Calu3 (cell line): ENCODE results near the gene LBHD1. TPM values are rescaled to one million over a fixed set of nuclear protein-coding genes. Genes with fewer than 3 reads are reported as not detected.

ENCODE experiments used
- BruUV-seq: library from RNA; stranded (reverse); fragments of 400-500 nt; replicated peaks from 2 replicates; lab custom pipeline; 2021; lab: Mats Ljungman, UMichigan
- CTCF ChIA-PET: fragments of 300-600 bp; sonication (Branson Sonifier 250); formaldehyde crosslinking; loops from one replicate; lab custom pipeline; 2022; ENCODE audit warnings: antibody characterized with exemption; lab: Charles Lee
- DNase-seq: peaks from one replicate; pipeline ENCODE4 v3.0.0; 2022
- H3K27ac Mint-ChIP-seq: one replicate; pipeline ENCODE4 v1.8.0; 2022; ENCODE audit warnings: mixed read lengths; ENCODE audit not compliant: unreplicated experiment
- H3K27me3 Mint-ChIP-seq: one replicate; pipeline ENCODE4 v1.8.0; 2022; ENCODE audit warnings: mixed read lengths; ENCODE audit not compliant: unreplicated experiment
- H3K36me3 Mint-ChIP-seq: one replicate; pipeline ENCODE4 v1.8.0; 2022; ENCODE audit warnings: mild to moderate bottlenecking, moderate library complexity, mixed read lengths; ENCODE audit not compliant: insufficient read depth, unreplicated experiment
- H3K4me1 Mint-ChIP-seq: one replicate; pipeline ENCODE4 v1.8.0; 2022; ENCODE audit warnings: mild to moderate bottlenecking, low read depth, mixed read lengths; ENCODE audit not compliant: unreplicated experiment
- H3K4me3 Mint-ChIP-seq: one replicate; pipeline ENCODE4 v1.8.0; 2022; ENCODE audit warnings: mild to moderate bottlenecking, low read depth, moderate library complexity, mixed read lengths; ENCODE audit not compliant: unreplicated experiment
- H3K9me3 Mint-ChIP-seq: one replicate; pipeline ENCODE4 v1.8.0; 2022; ENCODE audit warnings: low read depth, mixed read lengths; ENCODE audit not compliant: unreplicated experiment
- intact Hi-C: fragments of 100-400 bp; cut with micrococcal nuclease; formaldehyde crosslinking; loops from one replicate; pipeline ENCODE4 v1.10.0; 2022; ENCODE audit not compliant: unreplicated experiment
- total RNA-seq: library from RNA; stranded (reverse); gene quantifications from 2 replicates; pipeline ENCODE4 v1.2.3, GENCODE V29; 2022
- TF ChIP-seq, protein P1 (sequence below): fragments of 200-600 bp; IDR thresholded peaks from one replicate; pipeline ENCODE4 v1.8.0; 2022; ENCODE audit warnings: antibody characterized with exemption; ENCODE audit not compliant: unreplicated experiment

LBHD1 gene
- total RNA-seq, 1 experiment from 2014 or later = 16.4 TPM

DNA sequence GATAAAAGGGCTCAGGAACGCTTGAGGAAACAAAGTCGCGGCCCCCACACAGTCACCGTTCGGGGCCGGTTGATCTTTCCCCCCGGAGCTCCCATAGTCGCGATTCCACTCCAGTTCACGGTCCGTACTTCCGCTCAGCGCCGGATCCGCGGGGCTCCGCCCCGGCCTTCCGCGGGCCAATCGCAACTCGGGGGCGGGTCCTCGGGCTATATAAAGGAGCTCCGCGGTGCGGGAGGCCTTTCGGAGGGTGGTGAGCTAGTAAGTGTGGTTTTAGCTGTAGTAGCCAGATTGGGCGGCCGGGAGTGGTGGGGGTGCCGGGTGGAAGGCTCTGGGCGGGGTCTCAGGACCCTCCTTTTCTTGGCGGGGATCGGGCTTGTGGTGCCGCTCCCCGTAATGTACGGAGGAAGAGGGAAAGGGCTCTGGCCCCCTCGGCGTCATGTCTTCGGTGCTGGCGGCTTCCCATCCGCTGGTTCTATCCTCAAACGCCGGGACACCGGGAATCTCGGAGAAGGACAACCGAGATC lies 6.9 kb downstream of the LBHD1 start, which contains the start of the genes C11orf98 and CSKMT:
C11orf98 (minus strand) TSS at position 136 of the 524 bp plus-strand sequence; CDS start at position 95, 41 bp downstream.
CSKMT (plus strand) TSS at position 238 of the 524 bp plus-strand sequence. CDS start 568 bp downstream, outside the sequence.
- intact Hi-C loops = no loop called here
- Mint-ChIP-seq H3K27me3 (no peaks in the 10 kb centered on the region), H3K36me3 (peaks cover 67% of the 10 kb centered on the region), H3K9me3 (no peaks in the 10 kb centered on the region), H3K4me1 (peaks cover 9% of the 10 kb centered on the region), H3K27ac (peak within 1 kb of the TSS; percentile 99), H3K4me3 (peak within 1 kb of the TSS; percentile 91)
- BruUV-seq = TSS peak; percentile 92
- TF ChIP-seq, protein P1, sequence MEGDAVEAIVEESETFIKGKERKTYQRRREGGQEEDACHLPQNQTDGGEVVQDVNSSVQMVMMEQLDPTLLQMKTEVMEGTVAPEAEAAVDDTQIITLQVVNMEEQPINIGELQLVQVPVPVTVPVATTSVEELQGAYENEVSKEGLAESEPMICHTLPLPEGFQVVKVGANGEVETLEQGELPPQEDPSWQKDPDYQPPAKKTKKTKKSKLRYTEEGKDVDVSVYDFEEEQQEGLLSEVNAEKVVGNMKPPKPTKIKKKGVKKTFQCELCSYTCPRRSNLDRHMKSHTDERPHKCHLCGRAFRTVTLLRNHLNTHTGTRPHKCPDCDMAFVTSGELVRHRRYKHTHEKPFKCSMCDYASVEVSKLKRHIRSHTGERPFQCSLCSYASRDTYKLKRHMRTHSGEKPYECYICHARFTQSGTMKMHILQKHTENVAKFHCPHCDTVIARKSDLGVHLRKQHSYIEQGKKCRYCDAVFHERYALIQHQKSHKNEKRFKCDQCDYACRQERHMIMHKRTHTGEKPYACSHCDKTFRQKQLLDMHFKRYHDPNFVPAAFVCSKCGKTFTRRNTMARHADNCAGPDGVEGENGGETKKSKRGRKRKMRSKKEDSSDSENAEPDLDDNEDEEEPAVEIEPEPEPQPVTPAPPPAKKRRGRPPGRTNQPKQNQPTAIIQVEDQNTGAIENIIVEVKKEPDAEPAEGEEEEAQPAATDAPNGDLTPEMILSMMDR = no peak
- CTCF ChIA-PET = interaction anchor here (0.6 to 2.0 kb wide), 8 partner anchors 10 to 555 kb away, joined by 3 to 6 read pairs (median 3); partner anchors contain the start of genes EEF1G, INTS5, MTA2 and TUT1
- DNase-seq = peak; percentile 96

DNA sequence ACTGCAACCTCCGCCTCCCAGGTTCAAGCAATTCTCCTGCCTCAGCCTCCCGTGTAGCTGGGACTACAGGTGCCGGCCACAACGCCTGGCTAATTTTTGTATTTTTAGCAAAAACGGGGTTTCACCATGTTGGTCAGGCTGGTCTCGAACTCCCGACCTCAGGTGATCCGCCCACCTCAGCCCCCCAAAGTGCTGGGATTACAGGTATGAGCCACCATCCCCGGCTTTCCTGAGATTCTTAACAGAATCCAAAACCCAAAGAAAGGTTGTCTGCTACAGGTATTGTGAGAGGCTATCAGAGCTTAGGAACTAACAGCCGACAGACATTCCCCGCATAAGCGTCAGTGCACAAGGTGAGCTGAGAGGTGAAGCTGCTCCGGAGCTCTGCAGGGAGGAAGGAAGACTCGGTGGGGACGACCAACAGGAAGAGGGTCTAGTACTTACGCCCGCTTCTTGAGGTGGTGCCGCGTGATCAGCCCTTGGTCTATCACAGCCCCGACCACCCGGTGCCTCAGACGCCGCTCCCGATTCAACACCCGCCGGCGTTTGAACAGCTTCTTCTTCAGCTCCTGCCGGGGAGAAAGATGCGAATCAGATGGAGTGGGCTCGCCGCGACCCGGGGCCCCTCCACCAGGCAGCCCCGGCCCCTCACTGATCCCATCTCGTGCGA lies 7.5 kb downstream of the LBHD1 start:
- BruUV-seq = TSS peak; percentile 39
- peak overlapping the region; percentile 99 for H3K27ac Mint-ChIP-seq
- intact Hi-C loops = no loop called here

GRCh38 chr11:62656796-62657429 lies 15.2 kb downstream of the LBHD1 start:
- H3K9me3 Mint-ChIP-seq = no peaks in the 10 kb centered on the region
- CTCF ChIA-PET = interaction anchor here (0.6 to 0.7 kb wide), 3 partner anchors 11 to 1320 kb away, joined by 3 to 7 read pairs (median 3); partner anchors contain the start of gene TTC9C
- H3K27ac Mint-ChIP-seq = no peak overlapping the region
- BruUV-seq = no TSS peak
- DNase-seq = no peak
- TF ChIP-seq, protein P1 = no peak
- peaks cover 16% of the 10 kb centered on the region for H3K4me1 Mint-ChIP-seq
- no peaks in the 10 kb centered on the region for H3K27me3 Mint-ChIP-seq
- intact Hi-C loops = no loop called here
- no peak overlapping the region for H3K4me3 Mint-ChIP-seq
- H3K36me3 Mint-ChIP-seq = peaks cover 13% of the 10 kb centered on the region

More for the DNA sequence above, 7.5 kb downstream of the LBHD1 start:
- H3K36me3 Mint-ChIP-seq = peaks cover 62% of the 10 kb centered on the region
- CTCF ChIA-PET = interaction anchor here (0.8 to 2.0 kb wide), 4 partner anchors 12 to 91 kb away, joined by 3 to 6 read pairs (median 4); partner anchors contain the start of genes EEF1G, INTS5, MTA2 and TUT1
- TF ChIP-seq, protein P1 = no peak
- peak overlapping the region; percentile 91 for H3K4me3 Mint-ChIP-seq
- DNase-seq = peak; percentile 51
- peaks cover 9% of the 10 kb centered on the region for H3K4me1 Mint-ChIP-seq
- no peaks in the 10 kb centered on the region for H3K9me3 Mint-ChIP-seq
- H3K27me3 Mint-ChIP-seq = no peaks in the 10 kb centered on the region

DNA sequence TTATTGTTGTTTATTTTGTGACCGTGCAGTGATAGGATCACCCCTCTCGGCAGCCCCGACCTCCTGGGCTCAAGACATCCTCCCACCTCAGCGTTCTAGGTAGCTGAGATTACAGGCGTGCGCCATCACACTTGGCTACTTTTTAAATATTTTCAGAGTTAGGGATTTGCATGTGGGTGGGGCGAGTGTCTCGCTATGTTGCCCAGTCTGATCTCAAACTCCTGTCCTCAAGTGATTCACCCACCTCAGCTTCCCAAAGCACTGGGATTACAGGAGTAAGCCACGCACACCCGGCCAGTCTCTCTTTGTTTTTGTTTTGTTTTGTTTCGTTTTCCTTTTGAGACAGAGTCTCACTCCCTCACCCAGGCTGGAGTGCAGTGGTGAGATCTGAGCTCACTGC lies 17.8 kb downstream of the LBHD1 start:
- CTCF ChIA-PET = no interaction called here
- no TSS peak for BruUV-seq
- Mint-ChIP-seq H3K9me3 (no peaks in the 10 kb centered on the region), H3K27ac (no peak overlapping the region), H3K4me1 (peaks cover 16% of the 10 kb centered on the region), H3K27me3 (no peaks in the 10 kb centered on the region), H3K36me3 (peaks cover 13% of the 10 kb centered on the region), H3K4me3 (no peak overlapping the region)
- TF ChIP-seq, protein P1 = no peak
- no peak for DNase-seq
- intact Hi-C loops = no loop called here
